Endodermal cell (in vitro differentiated cells): ENCODE results near the gene PHC2. TPM values are rescaled to one million over a fixed set of nuclear protein-coding genes. Genes with fewer than 3 reads are reported as not detected.
A peak's percentile ranks its signal among the peaks of the same experiment; 100 is the strongest.

Experiments
- DNase-seq: peaks from one replicate; pipeline ENCODE4 v3.0.0-alpha.2; 2017
- H3K27ac ChIP-seq: 2 replicates; pipeline ENCODE4 v1.5.1; 2013; ENCODE audit warnings: mild to moderate bottlenecking, low read depth, low read length, moderate library complexity
- H3K27me3 ChIP-seq: 2 replicates; pipeline ENCODE4 v1.6.1; 2013; ENCODE audit warnings: mild to moderate bottlenecking, low read length, moderate library complexity; ENCODE audit not compliant: insufficient read depth, control insufficient read depth, poor library complexity, severe bottlenecking
- H3K36me3 ChIP-seq: 2 replicates; pipeline ENCODE4 v1.7.0; 2013; ENCODE audit warnings: mild to moderate bottlenecking, low read length, moderate library complexity; ENCODE audit not compliant: control insufficient read depth, insufficient read depth
- H3K4me1 ChIP-seq: one replicate; pipeline ENCODE4 v1.7.0; 2013; ENCODE audit warnings: low read length; ENCODE audit not compliant: control insufficient read depth, insufficient read depth
- H3K4me3 ChIP-seq: 2 replicates; pipeline ENCODE4 v1.5.1; 2013; ENCODE audit warnings: mild to moderate bottlenecking, low read length, moderate library complexity
- H3K9ac ChIP-seq: 2 replicates; pipeline ENCODE4 v1.6.1; 2013; ENCODE audit warnings: mild to moderate bottlenecking, low read length, moderate library complexity; ENCODE audit not compliant: poor library complexity, severe bottlenecking; ENCODE audit errors: extremely low read depth
- H3K9me3 ChIP-seq: 2 replicates; pipeline ENCODE4 v1.6.1; 2013; ENCODE audit warnings: mild to moderate bottlenecking, low read length, moderate library complexity; ENCODE audit not compliant: control insufficient read depth
- H3K27ac Mint-ChIP-seq: 2 replicates; pipeline ENCODE4 v1.8.0; 2020; ENCODE audit warnings: mixed read lengths
- H3K27me3 Mint-ChIP-seq: 2 replicates; pipeline ENCODE4 v1.8.0; 2021; ENCODE audit warnings: mild to moderate bottlenecking, mixed read lengths; ENCODE audit not compliant: insufficient read depth
- H3K36me3 Mint-ChIP-seq: 2 replicates; pipeline ENCODE4 v1.8.0; 2020; ENCODE audit warnings: low read depth, mixed read lengths
- H3K4me1 Mint-ChIP-seq: 2 replicates; pipeline ENCODE4 v1.8.0; 2020; ENCODE audit warnings: mixed read lengths
- H3K4me3 Mint-ChIP-seq: 2 replicates; pipeline ENCODE4 v1.8.0; 2020; ENCODE audit warnings: mild to moderate bottlenecking, moderate library complexity, mixed read lengths
- H3K9me3 Mint-ChIP-seq: 2 replicates; pipeline ENCODE4 v1.8.0; 2020; ENCODE audit warnings: mild to moderate bottlenecking, mixed read lengths
- CTCF ChIP-seq: fragments of 200-600 bp; sonication (generic); conservative IDR thresholded peaks from 2 replicates; pipeline ENCODE4 v1.5.0; 2021; ENCODE audit warnings: antibody characterized with exemption, mild to moderate bottlenecking
- WGBS, 2 experiments: methylation state at CpG; one replicate each; pipeline versions ENCODE4 v1.1.5 to v1.1.7; 2013; ENCODE audit warnings: missing lambda C conversion rate in 2 of 2, mixed read lengths in 1 of 2; ENCODE audit not compliant: insufficient coverage in 1 of 2, insufficient read length in 1 of 2; 5-methylcytosine and 5-hydroxymethylcytosine counted together
- total RNA-seq, 2 donors: library from RNA; stranded (reverse); fragmentation: NEBNext Ultra II Directional in 1 of 2; extraction: Animal tissue kit (Norgen Biotek cat#: 25700) in 1 of 2; gene quantifications; 2 replicates in 1 of 2; 3 replicates in 1 of 2; pipeline ENCODE4 v1.2.1, GENCODE V29; 2021

Gene PHC2
- total RNA-seq, 2 donors from 2014 or later = 32.1 to 43.9 TPM

DNA sequence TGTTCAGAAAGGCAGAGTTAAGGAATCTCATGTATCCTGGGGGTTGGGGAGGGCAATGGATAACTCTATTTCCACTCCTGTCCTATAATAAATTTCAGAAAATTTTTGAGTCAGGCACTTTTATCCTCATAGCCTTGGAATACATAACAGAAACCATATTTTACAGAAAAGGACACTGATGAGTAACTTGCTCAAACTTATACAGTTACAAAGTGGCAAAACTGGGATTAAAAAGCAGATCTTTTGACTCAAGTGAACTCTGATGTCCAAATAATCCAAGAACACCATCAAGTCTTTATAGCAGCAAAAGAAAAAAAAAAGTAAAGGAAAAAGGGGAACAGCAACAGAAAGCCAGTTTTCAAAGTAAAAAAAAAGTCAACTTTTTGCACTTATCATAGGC lies 36.9 kb downstream of the PHC2 start:
- H3K36me3 Mint-ChIP-seq = no peaks in the 10 kb centered on the region
- Histone ChIP-seq H3K36me3 (no peaks in the 10 kb centered on the region), H3K27me3 (peaks cover 49% of the 10 kb centered on the region), H3K9me3 (no peaks in the 10 kb centered on the region), H3K4me3 (no peak overlapping the region), H3K9ac (no peak overlapping the region), H3K27ac (peak overlapping the region; percentile 34), H3K4me1 (no peaks in the 10 kb centered on the region)
- no peaks in the 10 kb centered on the region for H3K9me3 Mint-ChIP-seq
- H3K4me3 Mint-ChIP-seq = no peak overlapping the region
- TF ChIP-seq CTCF = no peak
- H3K27ac Mint-ChIP-seq = no peak overlapping the region
- peaks cover 63% of the 10 kb centered on the region for H3K27me3 Mint-ChIP-seq
- DNase-seq = no peak
- H3K4me1 Mint-ChIP-seq = peaks cover 22% of the 10 kb centered on the region

GRCh38 chr1:33393524-33393923 lies 37.4 kb downstream of the PHC2 start:
- Mint-ChIP-seq H3K4me1 (peaks cover 22% of the 10 kb centered on the region), H3K36me3 (no peaks in the 10 kb centered on the region), H3K9me3 (no peaks in the 10 kb centered on the region), H3K27ac (no peak overlapping the region), H3K4me3 (no peak overlapping the region), H3K27me3 (peaks cover 64% of the 10 kb centered on the region)
- H3K27ac ChIP-seq = peak overlapping the region; percentile 64
- H3K36me3 ChIP-seq = no peaks in the 10 kb centered on the region
- no peak for DNase-seq
- TF ChIP-seq CTCF = no peak
- 84% methylated on average over 2 of the region's 2 CpGs; no CpG with 5 or more reads in 1 of the 2 experiments for WGBS, 2 experiments
- no peaks in the 10 kb centered on the region for H3K4me1 ChIP-seq
- peaks cover 54% of the 10 kb centered on the region for H3K27me3 ChIP-seq
- no peak overlapping the region for H3K4me3 ChIP-seq
- no peak overlapping the region for H3K9ac ChIP-seq
- no peaks in the 10 kb centered on the region for H3K9me3 ChIP-seq

GRCh38 chr1:33392639-33393038 lies 38.3 kb downstream of the PHC2 start:
- no peaks in the 10 kb centered on the region for H3K9me3 ChIP-seq
- no peaks in the 10 kb centered on the region for H3K36me3 Mint-ChIP-seq
- H3K4me3 ChIP-seq = no peak overlapping the region
- no peaks in the 10 kb centered on the region for H3K4me1 ChIP-seq
- H3K9me3 Mint-ChIP-seq = no peaks in the 10 kb centered on the region
- peaks cover 68% of the 10 kb centered on the region for H3K27me3 Mint-ChIP-seq
- no peaks in the 10 kb centered on the region for H3K36me3 ChIP-seq
- H3K27me3 ChIP-seq = peaks cover 54% of the 10 kb centered on the region
- no peak overlapping the region for H3K27ac ChIP-seq
- DNase-seq = no peak
- TF ChIP-seq CTCF = no peak
- no peak overlapping the region for H3K9ac ChIP-seq
- WGBS, 2 experiments = 13 to 67% methylated on average over 1 to 3 of the region's 3 CpGs
- no peak overlapping the region for H3K4me3 Mint-ChIP-seq
- peaks cover 22% of the 10 kb centered on the region for H3K4me1 Mint-ChIP-seq
- no peak overlapping the region for H3K27ac Mint-ChIP-seq
